Esophagus squamous epithelium (tissue), 5 donors: ENCODE data around the gene RAD9A. TPM values are rescaled to one million over a fixed set of nuclear protein-coding genes. Genes with fewer than 3 reads are reported as not detected.

Experiments
- DNase-seq: peaks from one replicate; lab custom pipeline; 2025; lab: John Stamatoyannopoulos, UW
- H3K27ac ChIP-seq, 4 donors: fragments of 200-600 bp; sonication (generic); one replicate each; pipeline ENCODE4 v1.5.1; 2016 to 2019; ENCODE audit warnings: mild to moderate bottlenecking in 1 of 4
- H3K27me3 ChIP-seq, 4 donors: fragments of 200-600 bp; sonication (generic); 1 replicate in 3 of 4; 2 replicates in 1 of 4; pipeline versions ENCODE4 v1.5.1 to v1.6.0; 2017 to 2021; ENCODE audit warnings: antibody characterized with exemption in 1 of 4
- H3K36me3 ChIP-seq, 3 donors: fragments of 200-600 bp; sonication (generic); one replicate each; pipeline ENCODE4 v1.5.1; 2016 to 2019
- H3K4me1 ChIP-seq, 3 donors: fragments of 200-600 bp; sonication (generic); one replicate each; pipeline ENCODE4 v1.5.1; 2017 to 2019
- H3K4me3 ChIP-seq, 4 donors: fragments of 200-600 bp; sonication (generic); 1 replicate in 3 of 4; 2 replicates in 1 of 4; pipeline ENCODE4 v1.5.1; 2016 to 2019; ENCODE audit warnings: mild to moderate bottlenecking in 2 of 4, moderate library complexity in 1 of 4
- H3K9me3 ChIP-seq, 3 donors: fragments of 200-600 bp; sonication (generic); one replicate each; pipeline ENCODE4 v1.5.1; 2016 to 2019
- POLR2A ChIP-seq, 4 donors: fragments of 450-650 bp; IDR thresholded peaks; one replicate each; pipeline ENCODE4 v1.6.1; 2017; ENCODE audit warnings: antibody characterized with exemption in 4 of 4, mild to moderate bottlenecking in 4 of 4, moderate library complexity in 3 of 4
- WGBS, 2 donors: methylation state at CpG; one replicate each; pipeline ENCODE4 v1.1.5; 2018; 5-methylcytosine and 5-hydroxymethylcytosine counted together
- intact Hi-C: fragments of 100-400 bp; cut with DNase I; formaldehyde crosslinking; loops from one replicate; pipeline ENCODE4 v1.15.0; 2022
- total RNA-seq, 4 donors: library from RNA; depleted of rRNA; stranded (reverse); fragments of >200 nt; gene quantifications; one replicate each; pipeline ENCODE4 v1.1.0, GENCODE V29; 2016
- TF ChIP-seq, protein P1 (sequence below), 6 experiments: fragments of 450-650 bp in 4 of 6; fragments of 200-600 bp in 2 of 6; sonication (generic) in 2 of 6; IDR thresholded peaks; one replicate each; pipeline ENCODE4 v1.5.1; 2016 to 2019; ENCODE audit warnings: antibody characterized with exemption in 6 of 6, mild to moderate bottlenecking in 4 of 6, moderate library complexity in 4 of 6
- donor health status: DM: yes; HTN: yes; CAD: no.

RAD9A gene
- total RNA-seq, 4 donors from 2014 or later, result 10.6 to 18.3 (median 12.7) TPM

DNA sequence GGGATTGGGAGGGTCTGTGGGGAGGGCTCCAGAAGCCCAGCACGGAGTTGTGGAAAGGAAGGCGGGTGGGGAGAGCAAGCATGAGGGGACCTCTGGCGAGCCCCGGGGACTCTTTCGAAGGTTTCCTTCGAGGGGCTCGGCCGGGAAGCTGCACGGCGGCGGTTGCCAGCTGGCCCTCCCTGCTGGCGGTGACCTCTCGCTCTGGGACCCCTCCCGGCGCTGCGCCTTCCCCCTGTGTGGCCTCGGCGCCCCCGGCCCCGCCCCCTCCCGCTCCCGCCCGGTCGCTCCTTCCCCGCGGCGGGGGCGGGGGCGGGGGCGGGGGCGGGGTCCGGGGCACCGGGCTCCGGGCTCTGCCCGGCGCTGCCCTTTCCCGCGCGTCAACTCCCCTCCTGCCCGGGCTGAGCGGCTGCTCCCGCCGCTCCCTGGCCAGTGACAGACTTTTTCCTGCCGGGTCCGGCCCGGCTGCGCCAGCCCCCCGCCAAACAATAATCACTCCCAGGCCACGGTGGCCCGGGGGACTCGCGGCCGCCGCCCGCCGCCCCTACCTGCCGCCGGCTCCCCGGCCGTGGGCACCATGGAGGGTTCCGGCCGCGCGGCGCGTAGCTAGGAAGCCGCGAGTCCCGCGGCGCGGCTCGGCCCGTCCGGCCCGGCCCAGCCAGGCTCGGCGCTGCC is 19.3 kb upstream of the RAD9A start:
- peak overlapping the region; percentile 82 to 98 (median 92) for H3K27ac ChIP-seq
- peak in 1 of 4 donors; percentile 11 for TF ChIP-seq POLR2A (IDR thresholded peaks at IDR 0.05)
- TF ChIP-seq, protein P1, sequence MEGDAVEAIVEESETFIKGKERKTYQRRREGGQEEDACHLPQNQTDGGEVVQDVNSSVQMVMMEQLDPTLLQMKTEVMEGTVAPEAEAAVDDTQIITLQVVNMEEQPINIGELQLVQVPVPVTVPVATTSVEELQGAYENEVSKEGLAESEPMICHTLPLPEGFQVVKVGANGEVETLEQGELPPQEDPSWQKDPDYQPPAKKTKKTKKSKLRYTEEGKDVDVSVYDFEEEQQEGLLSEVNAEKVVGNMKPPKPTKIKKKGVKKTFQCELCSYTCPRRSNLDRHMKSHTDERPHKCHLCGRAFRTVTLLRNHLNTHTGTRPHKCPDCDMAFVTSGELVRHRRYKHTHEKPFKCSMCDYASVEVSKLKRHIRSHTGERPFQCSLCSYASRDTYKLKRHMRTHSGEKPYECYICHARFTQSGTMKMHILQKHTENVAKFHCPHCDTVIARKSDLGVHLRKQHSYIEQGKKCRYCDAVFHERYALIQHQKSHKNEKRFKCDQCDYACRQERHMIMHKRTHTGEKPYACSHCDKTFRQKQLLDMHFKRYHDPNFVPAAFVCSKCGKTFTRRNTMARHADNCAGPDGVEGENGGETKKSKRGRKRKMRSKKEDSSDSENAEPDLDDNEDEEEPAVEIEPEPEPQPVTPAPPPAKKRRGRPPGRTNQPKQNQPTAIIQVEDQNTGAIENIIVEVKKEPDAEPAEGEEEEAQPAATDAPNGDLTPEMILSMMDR (IDR thresholded peaks at IDR 0.05), result no peak
- peaks cover 46 to 76% (median 53%) of the 10 kb centered on the region in 3 donors for H3K4me1 ChIP-seq
- no peaks in the 10 kb centered on the region for H3K36me3 ChIP-seq
- no peak for DNase-seq
- intact Hi-C loops, result no loop called here
- peak overlapping the region; percentile 57 to 98 (median 75) for H3K4me3 ChIP-seq
- WGBS, 2 donors, result no CpG with 5 or more reads among the region's 78 CpGs
- H3K9me3 ChIP-seq, result no peaks in the 10 kb centered on the region
- peaks cover 0 to 11% (median 0%) of the 10 kb centered on the region in 4 donors for H3K27me3 ChIP-seq

DNA sequence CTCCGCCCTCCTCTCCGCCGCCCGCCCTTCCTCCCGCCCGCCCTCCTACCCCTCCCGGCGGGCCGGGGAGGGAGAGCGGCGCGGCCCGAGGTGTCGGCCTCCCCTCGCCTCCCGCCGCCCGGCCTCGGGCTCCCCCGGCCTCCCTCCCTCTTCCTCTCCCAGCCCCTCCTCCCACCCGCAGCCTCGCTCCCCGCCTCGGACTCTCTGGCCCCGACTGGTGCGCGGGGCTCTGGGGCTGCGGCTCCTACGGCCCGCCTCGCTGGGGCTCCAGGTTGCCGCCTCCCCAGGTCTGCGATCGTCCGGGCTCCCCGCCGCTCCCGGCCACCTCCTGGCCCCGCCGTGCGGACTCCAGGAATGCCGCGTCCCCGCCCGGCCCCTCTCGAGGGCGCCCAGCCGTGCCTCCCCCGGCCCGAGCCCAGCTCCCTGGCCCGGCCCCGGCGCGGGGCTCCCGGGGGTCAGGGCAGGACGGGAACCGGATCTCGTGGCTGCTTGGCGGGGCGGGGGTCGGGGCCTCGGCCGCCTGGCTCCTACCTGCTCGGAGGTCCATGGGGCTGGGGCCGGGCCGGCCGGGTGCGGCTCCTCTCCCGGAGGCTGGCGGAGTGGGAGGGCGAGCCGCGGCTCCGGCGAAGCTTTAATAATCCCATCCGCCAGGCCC is 18.7 kb upstream of the RAD9A start, which contains the start of gene CLCF1:
CLCF1 (minus strand) TSS at position 606 of the 655 bp plus-strand sequence; CDS start at position 547, 59 bp downstream.
- Histone ChIP-seq H3K27me3 (peaks cover 0 to 11% (median 0%) of the 10 kb centered on the region in 4 donors), H3K4me1 (peaks cover 41 to 69% (median 46%) of the 10 kb centered on the region in 3 donors), H3K4me3 (peak within 1 kb of the TSS; percentile 57 to 98 (median 75)), H3K36me3 (no peaks in the 10 kb centered on the region), H3K9me3 (no peaks in the 10 kb centered on the region), H3K27ac (peak within 1 kb of the TSS; percentile 82 to 98 (median 92))
- DNase-seq, result no peak
- TF ChIP-seq, protein P1 (IDR thresholded peaks at IDR 0.05), result no peak
- TF ChIP-seq POLR2A (IDR thresholded peaks at IDR 0.05), result peak in 1 of 4 donors; percentile 32
- 0% methylated on average over 6 to 15 of the region's 76 CpGs for WGBS, 2 donors
- intact Hi-C loops, result no loop called here

DNA sequence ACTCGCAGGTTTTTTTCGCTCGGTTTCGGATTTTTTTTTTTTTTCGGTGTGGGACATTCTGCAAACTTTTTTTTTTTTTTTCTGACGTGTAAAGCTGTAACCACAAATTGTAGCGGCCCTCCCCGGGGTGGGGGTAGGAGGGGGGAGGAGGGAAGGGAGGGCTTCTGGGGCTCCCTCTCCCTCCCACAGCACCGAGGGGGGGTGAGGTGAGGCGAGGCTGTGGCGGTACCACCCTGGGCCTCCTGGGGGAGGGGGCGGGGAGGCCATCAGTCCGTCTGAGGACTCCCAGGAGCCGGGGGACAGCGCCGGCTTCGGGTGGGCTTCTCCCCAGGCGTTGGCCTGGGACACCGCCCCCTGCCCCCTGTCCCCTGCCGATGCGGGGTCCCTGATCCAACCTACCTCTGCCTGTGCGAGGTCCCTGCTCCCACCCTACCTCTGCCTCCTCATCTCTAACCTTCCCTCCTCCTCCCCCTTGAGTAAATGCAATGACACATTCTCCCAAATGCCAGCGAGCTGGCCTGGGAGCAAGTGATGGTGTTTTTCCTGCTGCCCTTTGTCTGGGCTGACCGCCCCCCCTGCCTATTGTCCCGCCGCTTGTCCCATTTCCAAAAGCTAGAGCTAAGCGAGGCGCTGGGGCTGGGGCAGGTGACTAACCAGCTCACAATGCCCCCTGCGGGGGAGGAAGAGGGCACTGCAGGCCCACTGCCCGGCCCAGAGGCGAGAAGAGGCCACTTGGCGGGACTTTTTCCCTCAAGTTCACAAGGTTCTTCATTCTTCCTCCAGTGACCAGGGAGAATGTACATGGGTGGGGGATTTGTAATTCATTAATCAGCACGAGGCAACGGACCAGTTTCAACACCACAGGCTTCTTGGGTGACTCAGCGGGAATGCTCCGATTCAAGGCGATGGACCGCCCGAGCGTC is 17.9 kb upstream of the RAD9A start:
- Histone ChIP-seq H3K9me3 (no peaks in the 10 kb centered on the region), H3K36me3 (no peaks in the 10 kb centered on the region), H3K27me3 (peaks cover 0 to 11% (median 0%) of the 10 kb centered on the region in 4 donors), H3K4me1 (peaks cover 42 to 72% (median 50%) of the 10 kb centered on the region in 3 donors), H3K27ac (peak overlapping the region; percentile 82 to 98 (median 92)), H3K4me3 (peak overlapping the region; percentile 57 to 98 (median 75))
- TF ChIP-seq, protein P1 (IDR thresholded peaks at IDR 0.05), result peak; percentile 23 to 60 (median 54)
- no peak for TF ChIP-seq POLR2A (IDR thresholded peaks at IDR 0.05)
- intact Hi-C loops, result no loop called here
- no peak for DNase-seq
- WGBS, 2 donors, result 0 to 4% methylated on average over 11 to 20 of the region's 40 CpGs

DNA sequence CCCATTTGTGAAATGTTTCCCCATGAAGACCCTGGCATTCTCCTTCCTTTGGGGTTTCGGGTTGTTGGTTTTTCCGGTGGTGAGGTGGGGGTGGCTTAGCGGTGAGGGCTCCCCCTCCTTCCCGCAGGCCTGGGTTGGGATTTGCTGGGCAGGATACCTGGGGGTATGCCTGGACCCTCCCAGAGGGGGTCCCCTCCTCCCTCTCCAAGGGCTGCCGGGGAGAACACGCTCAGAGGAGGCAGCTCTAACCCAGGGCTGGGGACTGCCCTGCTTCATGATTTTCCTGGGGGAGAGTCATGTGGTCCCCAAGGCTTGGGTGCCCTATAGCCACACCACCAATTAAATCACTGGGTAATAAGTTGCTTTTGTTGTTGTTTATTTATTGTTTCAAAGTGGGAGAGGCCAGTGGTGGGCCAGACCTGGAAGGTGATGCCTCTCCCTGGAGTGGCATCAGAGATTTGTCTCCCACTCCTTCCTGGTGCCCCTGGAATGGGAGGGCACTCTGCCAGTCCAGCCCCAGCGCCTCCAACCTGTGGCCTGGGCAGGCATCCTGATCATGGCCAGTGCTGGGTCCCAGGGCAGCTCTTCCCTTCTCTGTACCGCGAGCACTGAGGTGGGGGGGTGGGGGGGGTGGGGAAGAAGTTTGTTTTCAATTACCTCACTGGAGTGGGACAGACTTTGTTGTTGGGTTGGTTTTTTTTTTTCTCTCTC is 17.1 kb upstream of the RAD9A start:
- intact Hi-C loops, result no loop called here
- H3K27me3 ChIP-seq, result peaks cover 0 to 11% (median 0%) of the 10 kb centered on the region in 4 donors
- H3K27ac ChIP-seq, result peak overlapping the region; percentile 82 to 98 (median 92)
- peak overlapping the region in 3 of 4 donors; percentile 57 to 98 (median 85) for H3K4me3 ChIP-seq
- no peaks in the 10 kb centered on the region for H3K9me3 ChIP-seq
- H3K4me1 ChIP-seq, result peaks cover 47 to 72% (median 58%) of the 10 kb centered on the region in 3 donors
- WGBS, 2 donors, result 10 to 80% methylated on average over 1 to 4 of the region's 9 CpGs
- H3K36me3 ChIP-seq, result no peaks in the 10 kb centered on the region
- TF ChIP-seq POLR2A (IDR thresholded peaks at IDR 0.05), result no peak
- TF ChIP-seq, protein P1 (IDR thresholded peaks at IDR 0.05), result no peak
- no peak for DNase-seq
